ENCODE results near the gene ASTL. TPM values are rescaled to one million over a fixed set of nuclear protein-coding genes. Genes with fewer than 3 reads are reported as not detected.

ASTL gene
- total RNA-seq, 1 experiment from 2014 or later: 0.18 TPM

- ChIA-PET CTCF (no interaction called here), POLR2A (no interaction called here)
- intact Hi-C loops (cut with micrococcal nuclease; ENCODE audit: unreplicated experiment) (no loop called here), in situ Hi-C loops (cut with HindIII; ENCODE audit: low pct_unique_long_range_greater_than_20kb, low sequenced_read_pairs) (no loop called here)
- Histone ChIP-seq H3K27ac (ENCODE audit: low read length) (no peak overlapping the region), H3K36me3 (ENCODE audit: control insufficient read depth, insufficient read depth, low read length) (no peaks in the 10 kb centered on the region), H3K9me3 (ENCODE audit: control insufficient read depth, insufficient read depth, low read depth, low read length) (no peaks in the 10 kb centered on the region), H3K4me1 (ENCODE audit: control insufficient read depth, insufficient read depth, low read length) (peaks cover 3% of the 10 kb centered on the region; the same call in 1 of the 2 replicates), H3K27me3 (ENCODE audit: control insufficient read depth, insufficient read depth, low read length) (no peaks in the 10 kb centered on the region), H3K4me3 (ENCODE audit: low read depth in 2 of 2, low read length in 2 of 2) (no peak overlapping the region)
- ATAC-seq (no peak), DNase-seq (ENCODE audit: low read depth, low spot score) (no peak)
- no peak for TF ChIP-seq CTCF (IDR thresholded peaks at IDR 0.05)
- TF ChIP-seq TCF7L2 (IDR thresholded peaks at IDR 0.05; ENCODE audit: low read depth, low read length): no peak
- TF ChIP-seq REST (IDR thresholded peaks at IDR 0.05; ENCODE audit: insufficient read depth in 1 of 2, low read depth in 2 of 2, low read length in 1 of 2): no peak
- TF ChIP-seq SIN3A (IDR thresholded peaks at IDR 0.05; ENCODE audit: borderline replicate concordance, insufficient read depth, low read depth, low read length): no peak
- TF ChIP-seq POLR2AphosphoS5 (IDR thresholded peaks at IDR 0.05; ENCODE audit: low read depth, low read length): no peak
- no TSS peak for BruUV-seq (replicated peaks)
Measured at GRCh38 chr2:96105152-96105915, 33.0 kb downstream of the ASTL start.

- Histone ChIP-seq H3K9me3 (ENCODE audit: control insufficient read depth, insufficient read depth, low read depth, low read length) (no peaks in the 10 kb centered on the region), H3K36me3 (ENCODE audit: control insufficient read depth, insufficient read depth, low read length) (no peaks in the 10 kb centered on the region), H3K27ac (ENCODE audit: low read length) (no peak overlapping the region), H3K4me3 (ENCODE audit: low read depth in 2 of 2, low read length in 2 of 2) (no peak overlapping the region), H3K27me3 (ENCODE audit: control insufficient read depth, insufficient read depth, low read length) (no peaks in the 10 kb centered on the region), H3K4me1 (ENCODE audit: control insufficient read depth, insufficient read depth, low read length) (peaks cover 3% of the 10 kb centered on the region; the same call in 1 of the 2 replicates)
- intact Hi-C loops (cut with micrococcal nuclease; ENCODE audit: unreplicated experiment): no loop called here
- ChIA-PET POLR2A (no interaction called here), CTCF (no interaction called here)
- TF ChIP-seq REST (IDR thresholded peaks at IDR 0.05; ENCODE audit: insufficient read depth in 1 of 2, low read depth in 2 of 2, low read length in 1 of 2) (no peak), CTCF (IDR thresholded peaks at IDR 0.05) (no peak), POLR2AphosphoS5 (IDR thresholded peaks at IDR 0.05; ENCODE audit: low read depth, low read length) (no peak), SIN3A (IDR thresholded peaks at IDR 0.05; ENCODE audit: borderline replicate concordance, insufficient read depth, low read depth, low read length) (no peak), TCF7L2 (IDR thresholded peaks at IDR 0.05; ENCODE audit: low read depth, low read length) (no peak)
- DNase-seq (ENCODE audit: low read depth, low spot score) (no peak), ATAC-seq (no peak)
- BruUV-seq (replicated peaks): no TSS peak
- in situ Hi-C loops (cut with HindIII; ENCODE audit: low pct_unique_long_range_greater_than_20kb, low sequenced_read_pairs): no loop called here
Measured at GRCh38 chr2:96104487-96104861, 33.8 kb downstream of the ASTL start.

Measured in Panc1 (cell line).